Sigmoid colon (tissue), 7 donors: ENCODE measurements around the gene RSBN1L. TPM values are rescaled to one million over a fixed set of nuclear protein-coding genes. Genes with fewer than 3 reads are reported as not detected.

ENCODE experiments used
- DNase-seq: peaks from one replicate; pipeline ENCODE4 v3.0.0-alpha.2; 2019
- H3K27ac ChIP-seq, 4 donors: fragments of 200-600 bp; sonication (generic); one replicate each; pipeline ENCODE4 v1.5.1; 2016 to 2019; ENCODE audit warnings: mild to moderate bottlenecking in 1 of 4
- H3K27me3 ChIP-seq, 3 donors: fragments of 200-600 bp; sonication (generic); one replicate each; pipeline ENCODE4 v1.5.1; 2019; ENCODE audit warnings: mild to moderate bottlenecking in 1 of 3
- H3K36me3 ChIP-seq, 4 donors: fragments of 200-600 bp; sonication (generic); one replicate each; pipeline ENCODE4 v1.5.1; 2016 to 2019
- H3K4me1 ChIP-seq, 4 donors: fragments of 200-600 bp; sonication (generic); one replicate each; pipeline ENCODE4 v1.5.1; 2017 to 2019
- H3K4me3 ChIP-seq, 4 donors: fragments of 200-600 bp; sonication (generic); one replicate each; pipeline ENCODE4 v1.5.1; 2017 to 2019; ENCODE audit warnings: mild to moderate bottlenecking in 2 of 4, moderate library complexity in 1 of 4
- H3K9me3 ChIP-seq, 4 donors: fragments of 200-600 bp in 3 of 4; sonication (generic) in 3 of 4; one replicate each; pipeline versions ENCODE4 v1.5.1 to v1.6.1; 2013 to 2019
- EP300 ChIP-seq, 4 donors: sonication (generic); formaldehyde crosslinking; IDR thresholded peaks; one replicate each; pipeline ENCODE4 v1.6.1; 2017; ENCODE audit warnings: antibody characterized with exemption in 4 of 4
- POLR2A ChIP-seq, 2 donors: fragments of 450-650 bp; IDR thresholded peaks; one replicate each; pipeline ENCODE4 v1.6.1; 2016; ENCODE audit warnings: antibody characterized with exemption in 2 of 2, mild to moderate bottlenecking in 2 of 2, moderate library complexity in 2 of 2
- POLR2AphosphoS5 ChIP-seq, 4 donors: sonication (generic); formaldehyde crosslinking; IDR thresholded peaks; one replicate each; pipeline ENCODE4 v1.6.1; 2017; ENCODE audit warnings: antibody characterized with exemption in 4 of 4
- WGBS, 2 donors: extraction: QIAGEN DNeasy Blood & Tissue Kit; methylation state at CpG; one replicate each; pipeline ENCODE4 v1.1.7; 2013; 5-methylcytosine and 5-hydroxymethylcytosine counted together
- intact Hi-C: fragments of 100-400 bp; cut with DNase I; formaldehyde crosslinking; loops from one replicate; pipeline ENCODE4 v1.15.1; 2023
- polyA plus RNA-seq, 3 donors: library from polyadenylated mRNA; stranded (reverse); fragments of 200-250 nt; gene quantifications; one replicate each; pipeline ENCODE4 v1.2.3, GENCODE V29; 2013
- total RNA-seq, 4 donors: library from RNA; depleted of rRNA; stranded (reverse); fragments of >200 nt; gene quantifications; one replicate each; pipeline ENCODE4 v1.1.0, GENCODE V29; 2016
- TF ChIP-seq, protein P1 (sequence below), 4 experiments: fragments of 450-650 bp in 3 of 4; fragments of 200-600 bp in 1 of 4; IDR thresholded peaks; one replicate each; pipeline ENCODE4 v1.5.1; 2016 to 2019; ENCODE audit warnings: antibody characterized with exemption in 4 of 4, mild to moderate bottlenecking in 3 of 4, moderate library complexity in 2 of 4
- donor health status: healthy with polysubstance abuse.
- donor health status: Bipolar disorder and iron deficiency.
- donor health status: healthy.

Gene RSBN1L
- total and polyA plus RNA-seq, 7 donors = 6.0 to 50.4 (median 29.3) TPM

DNA sequence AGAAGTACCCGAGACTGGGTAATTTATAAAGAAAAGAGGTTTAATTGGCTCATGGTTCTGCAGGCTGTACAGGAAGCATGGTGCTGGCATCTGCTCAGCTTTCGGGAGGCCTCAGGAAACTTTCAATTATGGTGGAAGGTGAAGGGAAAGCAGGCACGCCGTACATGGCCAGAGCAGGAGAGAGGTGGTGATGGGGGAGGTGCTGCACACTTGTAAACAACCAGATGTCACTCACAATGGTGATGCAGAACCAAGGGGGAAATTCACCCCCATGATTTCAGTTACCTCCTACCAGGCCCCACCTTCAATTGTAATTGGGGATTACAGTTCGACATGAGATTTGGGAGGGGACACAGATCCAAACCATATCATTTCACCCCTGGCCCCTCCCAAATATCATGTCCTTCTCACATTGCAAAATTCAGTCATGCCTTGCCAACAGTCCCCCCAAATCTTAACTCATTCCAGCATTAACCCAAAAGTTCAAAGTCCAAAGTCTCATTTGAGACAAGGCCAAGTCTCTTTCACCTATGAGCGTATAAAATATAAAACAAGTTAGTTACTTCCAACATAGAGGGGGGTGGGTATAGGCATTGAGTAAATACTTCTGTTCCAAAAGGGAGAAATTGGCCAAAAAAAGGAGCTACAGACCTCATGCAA, 50.0 kb downstream of the RSBN1L start:
- WGBS, 2 donors = 81 to 94% methylated on average over 6 of the region's 6 CpGs
- Histone ChIP-seq H3K4me1 (peaks cover 0 to 21% (median 13%) of the 10 kb centered on the region in 4 donors), H3K36me3 (peaks cover 0 to 17% (median 0%) of the 10 kb centered on the region in 4 donors), H3K4me3 (no peak overlapping the region), H3K27me3 (no peaks in the 10 kb centered on the region), H3K27ac (no peak overlapping the region), H3K9me3 (no peaks in the 10 kb centered on the region)
- no peak for DNase-seq
- TF ChIP-seq POLR2A (IDR thresholded peaks at IDR 0.05) (no peak), POLR2AphosphoS5 (IDR thresholded peaks at IDR 0.05) (no peak), EP300 (IDR thresholded peaks at IDR 0.05) (no peak)
- TF ChIP-seq, protein P1, sequence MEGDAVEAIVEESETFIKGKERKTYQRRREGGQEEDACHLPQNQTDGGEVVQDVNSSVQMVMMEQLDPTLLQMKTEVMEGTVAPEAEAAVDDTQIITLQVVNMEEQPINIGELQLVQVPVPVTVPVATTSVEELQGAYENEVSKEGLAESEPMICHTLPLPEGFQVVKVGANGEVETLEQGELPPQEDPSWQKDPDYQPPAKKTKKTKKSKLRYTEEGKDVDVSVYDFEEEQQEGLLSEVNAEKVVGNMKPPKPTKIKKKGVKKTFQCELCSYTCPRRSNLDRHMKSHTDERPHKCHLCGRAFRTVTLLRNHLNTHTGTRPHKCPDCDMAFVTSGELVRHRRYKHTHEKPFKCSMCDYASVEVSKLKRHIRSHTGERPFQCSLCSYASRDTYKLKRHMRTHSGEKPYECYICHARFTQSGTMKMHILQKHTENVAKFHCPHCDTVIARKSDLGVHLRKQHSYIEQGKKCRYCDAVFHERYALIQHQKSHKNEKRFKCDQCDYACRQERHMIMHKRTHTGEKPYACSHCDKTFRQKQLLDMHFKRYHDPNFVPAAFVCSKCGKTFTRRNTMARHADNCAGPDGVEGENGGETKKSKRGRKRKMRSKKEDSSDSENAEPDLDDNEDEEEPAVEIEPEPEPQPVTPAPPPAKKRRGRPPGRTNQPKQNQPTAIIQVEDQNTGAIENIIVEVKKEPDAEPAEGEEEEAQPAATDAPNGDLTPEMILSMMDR (IDR thresholded peaks at IDR 0.05) = no peak
- intact Hi-C loops = no loop called here

DNA sequence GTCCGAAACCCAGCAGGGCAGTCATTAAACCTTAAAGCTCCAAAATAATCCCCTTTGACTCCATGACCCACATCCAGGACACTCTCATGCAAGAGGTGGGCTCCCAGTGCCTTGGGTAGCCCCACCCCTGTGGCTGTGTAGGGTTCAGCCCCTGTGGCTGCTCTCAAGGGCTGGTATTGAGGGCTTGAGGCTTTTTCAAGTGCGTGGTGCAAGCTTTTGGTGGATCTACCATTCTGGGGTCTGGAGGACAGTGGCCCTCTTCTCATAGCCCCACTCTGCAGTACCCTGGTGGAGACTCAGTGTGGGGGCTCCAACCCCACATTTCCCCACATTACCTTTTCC, 50.5 kb downstream of the RSBN1L start:
- H3K4me3 ChIP-seq = no peak overlapping the region
- no peaks in the 10 kb centered on the region for H3K27me3 ChIP-seq
- peaks cover 0 to 21% (median 14%) of the 10 kb centered on the region in 4 donors for H3K4me1 ChIP-seq
- WGBS, 2 donors = 98 to 99% methylated on average over 2 of the region's 2 CpGs
- intact Hi-C loops = no loop called here
- DNase-seq = no peak
- TF ChIP-seq POLR2A (IDR thresholded peaks at IDR 0.05) = no peak
- TF ChIP-seq, protein P1 (IDR thresholded peaks at IDR 0.05) = no peak
- H3K9me3 ChIP-seq = no peaks in the 10 kb centered on the region
- H3K36me3 ChIP-seq = peaks cover 0 to 22% (median 0%) of the 10 kb centered on the region in 4 donors
- H3K27ac ChIP-seq = no peak overlapping the region

DNA sequence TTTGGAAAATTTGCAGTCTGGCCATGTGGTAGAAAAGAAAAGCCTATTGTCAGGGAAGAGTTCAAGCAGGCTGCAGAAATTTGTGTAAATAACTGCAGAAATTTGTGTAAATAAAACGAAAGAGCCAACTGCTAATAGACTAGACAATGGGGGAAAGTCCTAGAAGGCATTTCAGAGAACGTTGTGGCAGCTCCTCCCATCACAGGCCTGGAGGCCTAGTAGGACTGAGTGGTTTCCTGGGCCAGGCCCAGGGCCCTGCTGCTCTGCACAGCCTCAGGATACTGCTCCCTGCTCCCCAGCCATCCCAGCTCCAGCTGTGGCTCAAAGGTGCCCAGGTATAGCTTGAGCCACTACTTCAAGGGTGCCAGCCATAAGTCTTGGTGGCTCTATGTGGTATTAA, 50.9 kb downstream of the RSBN1L start:
- peaks cover 0 to 23% (median 16%) of the 10 kb centered on the region in 4 donors for H3K4me1 ChIP-seq
- TF ChIP-seq, protein P1 (IDR thresholded peaks at IDR 0.05) = no peak
- TF ChIP-seq POLR2AphosphoS5 (IDR thresholded peaks at IDR 0.05) (no peak), POLR2A (IDR thresholded peaks at IDR 0.05) (no peak), EP300 (IDR thresholded peaks at IDR 0.05) (no peak)
- 61 to 68% methylated on average over 2 of the region's 2 CpGs for WGBS, 2 donors
- no peaks in the 10 kb centered on the region for H3K9me3 ChIP-seq
- no peak for DNase-seq
- H3K4me3 ChIP-seq = no peak overlapping the region
- no peak overlapping the region for H3K27ac ChIP-seq
- peaks cover 0 to 26% (median 0%) of the 10 kb centered on the region in 4 donors for H3K36me3 ChIP-seq
- no peaks in the 10 kb centered on the region for H3K27me3 ChIP-seq
- intact Hi-C loops = no loop called here

DNA sequence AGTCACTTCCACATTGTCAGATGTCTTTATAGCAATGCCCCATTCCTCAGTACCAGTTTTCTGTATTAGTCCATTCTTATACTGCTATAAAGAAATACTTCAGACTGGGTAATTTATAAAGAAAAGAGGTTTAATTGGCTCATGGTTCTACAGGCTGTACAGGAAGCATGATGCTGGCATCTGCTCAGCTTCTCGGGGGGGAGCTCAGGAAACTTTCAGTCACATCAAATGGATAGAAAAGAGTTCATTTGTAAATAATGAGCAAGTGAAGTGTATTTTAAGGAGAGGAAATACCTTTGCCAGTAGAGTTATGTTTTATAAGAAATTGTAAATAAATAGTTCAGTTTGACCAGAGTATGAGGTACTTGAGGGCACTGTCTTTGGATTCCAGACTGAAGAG, 51.5 kb downstream of the RSBN1L start:
- Histone ChIP-seq H3K9me3 (no peaks in the 10 kb centered on the region), H3K36me3 (peaks cover 0 to 29% (median 0%) of the 10 kb centered on the region in 4 donors), H3K4me3 (no peak overlapping the region), H3K27ac (no peak overlapping the region), H3K4me1 (peaks cover 0 to 28% (median 18%) of the 10 kb centered on the region in 4 donors), H3K27me3 (no peaks in the 10 kb centered on the region)
- WGBS, 2 donors = 79 to 89% methylated on average over 1 of the region's 1 CpG
- intact Hi-C loops = no loop called here
- no peak for TF ChIP-seq POLR2AphosphoS5 (IDR thresholded peaks at IDR 0.05)
- TF ChIP-seq POLR2A (IDR thresholded peaks at IDR 0.05) = no peak
- TF ChIP-seq, protein P1 (IDR thresholded peaks at IDR 0.05) = no peak
- no peak for TF ChIP-seq EP300 (IDR thresholded peaks at IDR 0.05)
- DNase-seq = no peak

DNA sequence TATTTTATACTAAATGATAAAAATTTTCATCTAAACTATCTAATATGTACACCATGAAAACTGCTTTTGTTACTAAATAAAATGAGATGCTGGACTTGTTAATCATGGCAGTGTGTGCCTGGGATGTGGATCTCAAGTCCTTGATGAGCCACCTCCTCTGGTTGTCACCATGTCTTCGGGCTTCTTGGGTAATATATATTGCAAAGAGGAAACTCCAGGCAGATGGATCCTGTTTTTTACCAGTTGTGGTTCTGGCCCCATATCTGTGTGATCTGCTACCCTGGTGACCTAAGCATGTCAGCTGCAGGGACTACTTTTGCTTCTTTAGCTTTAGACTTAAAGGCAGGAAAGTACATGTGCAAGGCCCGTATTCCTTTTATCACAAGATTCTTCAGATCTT, 55.8 kb downstream of the RSBN1L start:
- peaks cover 0 to 38% (median 21%) of the 10 kb centered on the region in 4 donors for H3K4me1 ChIP-seq
- no peak overlapping the region for H3K4me3 ChIP-seq
- H3K27ac ChIP-seq = no peak overlapping the region
- no peaks in the 10 kb centered on the region for H3K27me3 ChIP-seq
- H3K9me3 ChIP-seq = no peaks in the 10 kb centered on the region
- 44 to 82% methylated on average over 2 of the region's 2 CpGs for WGBS, 2 donors
- no peak for TF ChIP-seq POLR2A (IDR thresholded peaks at IDR 0.05)
- TF ChIP-seq EP300 (IDR thresholded peaks at IDR 0.05) = no peak
- TF ChIP-seq, protein P1 (IDR thresholded peaks at IDR 0.05) = no peak
- no peak for TF ChIP-seq POLR2AphosphoS5 (IDR thresholded peaks at IDR 0.05)
- no peak for DNase-seq
- intact Hi-C loops = loop anchor here (10.0 kb wide), 1 partner anchor 47 kb away; no protein-coding TSS in a partner anchor
- H3K36me3 ChIP-seq = peaks cover 0 to 25% (median 0%) of the 10 kb centered on the region in 4 donors
